SK-N-SH treated with all-trans-retinoic acid at 6 μM for 48 hours (cell line): ENCODE results near the gene SKI.

Source experiments
- ATAC-seq: fragments of 200-7000 bp; cut with Tn5 transposase; 3 replicates; pipeline ENCODE4 v1.9.1; 2020; ENCODE audit warnings: mild to moderate bottlenecking, moderate library complexity
- BACH2 ChIP-seq: fragments of 250-450 bp; sonication (Bioruptor Pico); IDR thresholded peaks from 2 replicates; pipeline ENCODE4 v1.9.0; 2021; ENCODE audit warnings: mild to moderate bottlenecking, borderline replicate concordance
- CREB5 ChIP-seq: fragments of 250-450 bp; sonication (Bioruptor Pico); IDR thresholded peaks from 2 replicates; pipeline ENCODE4 v1.5.1; 2020; ENCODE audit warnings: low read depth, mild to moderate bottlenecking, moderate library complexity
- CSDC2 ChIP-seq: fragments of 250-450 bp; sonication (Bioruptor Pico); IDR thresholded peaks from 2 replicates; pipeline ENCODE4 v1.5.0; 2020; ENCODE audit warnings: mild to moderate bottlenecking, moderate library complexity
- CSRNP3 ChIP-seq: fragments of 250-450 bp; sonication (Bioruptor Pico); IDR thresholded peaks from 2 replicates; pipeline ENCODE4 v1.5.1; 2021; ENCODE audit warnings: mild to moderate bottlenecking, moderate library complexity
- ESRRG ChIP-seq: fragments of 250-450 bp; sonication (Bioruptor Pico); IDR thresholded peaks from 2 replicates; pipeline ENCODE4 v1.6.1; 2021; ENCODE audit warnings: mild to moderate bottlenecking
- GLIS3 ChIP-seq: fragments of 250-450 bp; sonication (Bioruptor Pico); IDR thresholded peaks from 2 replicates; pipeline ENCODE4 v1.5.0; 2020; ENCODE audit warnings: mild to moderate bottlenecking, moderate library complexity
- ISL1 ChIP-seq: fragments of 250-450 bp; sonication (Bioruptor Pico); IDR thresholded peaks from 2 replicates; pipeline ENCODE4 v2.1.2; 2022; ENCODE audit warnings: mild to moderate bottlenecking, moderate library complexity
- OSR1 ChIP-seq: fragments of 250-450 bp; sonication (Bioruptor Pico); IDR thresholded peaks from 2 replicates; pipeline ENCODE4 v1.8.0; 2022; ENCODE audit warnings: moderate library complexity, mild to moderate bottlenecking, inconsistent platforms
- PATZ1 ChIP-seq: fragments of 250-450 bp; sonication (Bioruptor Pico); IDR thresholded peaks from 2 replicates; pipeline ENCODE4 v1.8.0; 2020; ENCODE audit warnings: mild to moderate bottlenecking, moderate library complexity, borderline replicate concordance
- PPARA ChIP-seq: fragments of 250-450 bp; sonication (Bioruptor Pico); IDR thresholded peaks from 2 replicates; pipeline ENCODE4 v1.5.0; 2020; ENCODE audit warnings: mild to moderate bottlenecking, borderline replicate concordance
- RARB ChIP-seq: fragments of 250-450 bp; sonication (Bioruptor Pico); IDR thresholded peaks from 2 replicates; pipeline ENCODE4 v1.8.0; 2021; ENCODE audit warnings: mild to moderate bottlenecking, moderate library complexity
- TCF4 ChIP-seq: fragments of 250-450 bp; sonication (Bioruptor Pico); IDR thresholded peaks from 2 replicates; pipeline ENCODE4 v1.8.0; 2021; ENCODE audit warnings: mild to moderate bottlenecking, moderate library complexity, borderline replicate concordance
- TOX ChIP-seq: fragments of 250-450 bp; sonication (Bioruptor Pico); IDR thresholded peaks from 2 replicates; pipeline ENCODE4 v1.8.0; 2021; ENCODE audit warnings: mild to moderate bottlenecking, moderate library complexity, borderline replicate concordance
- TSHZ2 ChIP-seq: fragments of 250-450 bp; sonication (Bioruptor Pico); IDR thresholded peaks from 2 replicates; pipeline ENCODE4 v1.5.0; 2020; ENCODE audit warnings: mild to moderate bottlenecking, moderate library complexity
- ZC3H10 ChIP-seq: fragments of 250-450 bp; sonication (Bioruptor Pico); IDR thresholded peaks from 2 replicates; pipeline ENCODE4 v1.5.1; 2021; ENCODE audit warnings: mild to moderate bottlenecking, moderate library complexity
- ZFP3 ChIP-seq: fragments of 250-450 bp; sonication (Bioruptor Pico); IDR thresholded peaks from 2 replicates; pipeline ENCODE4 v1.5.0; 2020; ENCODE audit warnings: mild to moderate bottlenecking, moderate library complexity
- ZNF565 ChIP-seq: fragments of 450-650 bp; formaldehyde crosslinking; conservative IDR thresholded peaks from 2 replicates; pipeline ENCODE4 v1.5.0; 2020; ENCODE audit warnings: low read depth, mild to moderate bottlenecking, moderate library complexity
- ZNF70 ChIP-seq: fragments of 450-650 bp; formaldehyde crosslinking; IDR thresholded peaks from 2 replicates; pipeline ENCODE4 v1.5.0; 2020; ENCODE audit warnings: mild to moderate bottlenecking, moderate library complexity
- ZNF8 ChIP-seq: fragments of 450-650 bp; formaldehyde crosslinking; IDR thresholded peaks from 2 replicates; pipeline ENCODE4 v1.5.0; 2020; ENCODE audit warnings: mild to moderate bottlenecking, moderate library complexity

SKI gene

GRCh38 chr1:2269193-2269921 lies 41.2 kb downstream of the SKI start:
- no peak for TF ChIP-seq PATZ1 (CRISPR knock-in tag)
- no peak for TF ChIP-seq TOX (CRISPR knock-in tag)
- TF ChIP-seq ISL1 (CRISPR knock-in tag) = no peak
- TF ChIP-seq RARB (CRISPR knock-in tag) = no peak
- no peak for TF ChIP-seq ESRRG
- TF ChIP-seq CSRNP3 (CRISPR knock-in tag) = no peak
- TF ChIP-seq ZNF565 = no peak
- TF ChIP-seq TSHZ2 = no peak
- TF ChIP-seq PPARA (CRISPR knock-in tag) = no peak
- TF ChIP-seq ZFP3 (CRISPR knock-in tag) = no peak
- TF ChIP-seq ZNF8 (CRISPR knock-in tag) = no peak
- no peak for TF ChIP-seq BACH2 (CRISPR knock-in tag)
- TF ChIP-seq TCF4 = no peak
- no peak for TF ChIP-seq CSDC2
- no peak for TF ChIP-seq OSR1
- TF ChIP-seq ZC3H10 = no peak
- ATAC-seq = no peak

GRCh38 chr1:2269922-2270259 lies 41.8 kb downstream of the SKI start:
- no peak for TF ChIP-seq CREB5
- TF ChIP-seq, all 23 proteins: peak for 0
- ATAC-seq = no peak

GRCh38 chr1:2270260-2271100 lies 42.4 kb downstream of the SKI start:
- TF ChIP-seq CSDC2 (no peak), ZFP3 (CRISPR knock-in tag) (no peak), ZNF565 (peak; percentile 49; the same call in 1 of the 2 replicates), TCF4 (peak; percentile 60; the same call in 1 of the 2 replicates), GLIS3 (no peak), TSHZ2 (0 out of 2 replicates have a peak, but pooled peaks have one; percentile 25), ISL1 (CRISPR knock-in tag) (no peak), ZNF8 (CRISPR knock-in tag) (no peak), PATZ1 (CRISPR knock-in tag) (no peak), CREB5 (no peak), PPARA (CRISPR knock-in tag) (no peak), ZNF70 (CRISPR knock-in tag) (no peak), BACH2 (CRISPR knock-in tag) (no peak)
- peak; percentile 35 for ATAC-seq
